Ramos (cell line): ENCODE data around the gene RACGAP1.
"Not testable (repeated sequence)": the region's sequence is repeated elsewhere in the genome, so short reads cannot be mapped to it uniquely, and the experiment has no call there.

Experiments used
- in situ Hi-C: fragments of 300-500 bp; cut with MboI; formaldehyde crosslinking; loops from one replicate; pipeline ENCODE4 v1.14.3; 2022; ENCODE audit warnings: low sequenced_read_pairs; ENCODE audit not compliant: unreplicated experiment

Gene RACGAP1

DNA sequence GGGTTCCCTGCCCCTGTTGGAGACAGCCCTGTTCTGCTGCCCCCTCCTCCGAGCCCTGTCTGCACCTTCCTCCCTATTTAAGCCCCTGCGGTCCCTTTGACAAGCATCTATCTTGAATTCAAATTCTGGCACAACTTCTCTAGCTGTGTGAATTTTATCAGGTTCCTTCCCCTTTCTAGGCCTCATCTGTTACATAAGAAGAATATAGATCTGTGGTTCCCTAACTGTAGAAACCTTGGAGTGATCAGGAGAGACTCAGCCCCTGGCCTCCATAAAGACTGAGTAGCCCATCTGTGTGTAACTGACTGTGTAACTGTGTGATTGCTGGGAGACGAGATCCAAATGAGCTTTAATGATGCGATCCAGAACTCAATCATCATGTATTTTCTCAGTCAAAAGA is 13.0 kb upstream of the RACGAP1 start:
- in situ Hi-C loops = no loop called here

DNA sequence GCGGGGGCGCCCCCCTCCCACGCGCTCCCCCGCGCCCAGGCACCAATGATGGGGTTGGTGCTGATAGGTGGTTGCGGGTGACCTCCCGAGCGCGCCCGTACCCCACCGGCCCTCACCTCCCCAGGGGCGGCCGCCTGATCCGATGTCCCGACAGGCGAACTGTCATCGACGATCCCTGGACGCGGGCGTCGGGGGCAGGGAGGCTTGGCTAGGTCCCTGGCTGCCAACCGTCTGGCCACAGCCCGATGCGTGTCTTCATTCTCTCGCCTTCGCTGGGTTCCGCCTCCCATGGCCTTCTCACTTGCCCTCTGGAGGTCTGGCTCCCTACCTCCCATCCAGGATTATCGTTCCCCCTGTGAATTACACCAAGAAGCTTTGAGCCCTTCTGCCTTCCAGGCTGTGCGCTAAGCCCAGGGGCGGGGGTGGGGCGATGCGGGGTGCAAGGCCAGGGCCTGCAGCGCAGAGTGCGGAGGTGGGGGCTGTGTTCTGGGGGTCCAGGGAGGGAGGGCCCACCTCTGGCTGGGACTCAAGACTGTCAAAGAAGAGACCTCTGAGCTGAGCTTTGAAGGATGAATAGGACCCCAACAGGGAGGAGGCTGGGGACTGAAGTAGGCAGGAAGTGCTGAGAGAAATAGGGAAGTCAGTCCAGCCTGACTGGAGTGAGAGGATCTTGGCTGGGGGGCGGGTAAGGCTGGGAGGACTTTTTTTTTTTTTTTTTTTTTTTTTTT is 7.7 kb upstream of the RACGAP1 start:
- in situ Hi-C loops = no loop called here

DNA sequence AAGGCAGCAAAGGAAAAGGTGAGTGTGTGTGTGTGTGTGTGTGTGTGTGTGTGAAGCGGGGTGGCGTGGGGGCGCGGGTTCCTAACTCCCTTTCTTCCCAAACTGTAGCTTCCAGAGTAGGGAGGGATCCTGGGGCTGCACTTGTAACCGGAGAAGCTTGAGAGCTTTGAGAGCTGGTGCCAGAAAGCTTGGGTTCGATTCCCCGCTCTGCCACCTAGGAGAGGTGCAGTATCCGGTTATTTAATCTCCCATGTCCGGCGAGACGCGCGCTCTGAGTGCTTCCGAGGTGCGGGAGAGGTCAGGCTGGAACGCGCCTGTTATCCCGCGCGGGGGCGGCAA is 7.2 kb upstream of the RACGAP1 start:
- in situ Hi-C loops = no loop called here

DNA sequence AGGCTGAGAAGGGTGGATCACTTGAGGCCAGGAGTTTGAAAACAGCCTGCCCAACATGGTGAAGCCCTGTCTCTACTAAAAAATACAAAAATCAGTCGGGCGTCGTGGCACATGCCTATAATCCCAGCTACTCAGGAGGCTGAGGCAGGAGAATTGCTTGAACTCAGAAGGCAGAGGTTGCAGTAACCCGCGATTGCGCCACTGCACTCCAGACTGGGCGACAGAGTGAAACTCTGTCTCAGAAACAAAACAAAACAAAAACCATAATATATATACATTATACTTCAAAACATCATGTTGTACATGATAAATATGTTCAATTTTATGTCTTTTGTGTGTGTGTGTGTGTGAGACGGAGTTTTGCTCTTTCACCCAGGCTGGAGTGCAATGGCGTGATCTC is 5.2 kb upstream of the RACGAP1 start:
- in situ Hi-C loops = not testable (repeated sequence)

DNA sequence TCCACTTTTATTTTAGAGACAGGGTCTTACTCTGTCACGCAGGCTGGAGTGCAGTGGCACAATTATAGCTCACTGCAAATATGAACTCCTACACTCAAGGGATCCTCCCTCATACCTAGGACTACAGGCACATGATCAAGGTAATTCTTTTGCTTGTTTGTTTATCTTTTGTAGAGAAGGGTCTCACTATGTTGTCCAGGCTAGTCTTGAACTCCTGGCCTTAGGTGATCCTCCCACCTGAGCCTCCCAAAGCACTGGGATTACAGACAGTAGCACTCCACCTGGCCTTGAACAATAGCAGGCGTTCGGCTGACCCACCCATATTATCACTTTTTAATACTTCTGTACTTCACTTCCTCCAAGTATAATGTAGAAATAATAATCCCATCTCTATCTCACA is 1.4 kb upstream of the RACGAP1 start:
- in situ Hi-C loops = no loop called here

DNA sequence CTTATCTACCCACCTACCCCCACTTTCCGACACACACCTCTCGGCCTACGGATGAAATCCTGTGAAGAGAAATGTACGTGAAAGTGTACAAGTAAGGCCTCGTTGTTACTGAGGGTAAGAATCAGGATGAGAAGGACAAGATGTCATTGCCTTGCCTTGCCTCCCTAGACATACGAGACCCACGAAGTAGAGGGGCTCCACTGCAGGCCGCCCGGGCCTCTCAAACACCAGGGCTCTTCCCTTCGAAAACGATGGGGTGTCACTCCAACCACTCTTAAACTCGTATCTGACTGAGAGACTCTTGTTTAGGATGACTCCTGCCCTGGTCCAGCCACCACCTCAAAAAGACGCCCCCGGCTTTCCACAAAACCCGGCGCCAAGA is 498 bp downstream of the RACGAP1 start:
- in situ Hi-C loops = no loop called here

DNA sequence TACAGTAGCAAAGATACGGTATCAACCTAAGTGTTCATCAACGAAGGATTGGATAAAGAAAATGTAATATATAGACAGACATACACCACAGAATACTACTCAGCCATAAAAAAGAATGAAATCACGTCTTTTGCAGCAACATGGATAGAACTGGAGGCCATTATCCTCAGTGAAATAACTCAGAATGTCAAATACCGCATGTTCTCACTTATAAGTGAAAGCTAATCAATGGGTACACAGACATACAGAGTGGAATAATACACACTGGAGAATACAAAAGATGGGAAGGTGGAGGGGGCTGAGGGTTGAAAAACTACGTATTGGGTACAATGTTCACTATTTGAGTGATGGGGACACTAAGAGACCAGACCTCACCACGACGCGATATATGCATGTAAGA is 1.1 kb downstream of the RACGAP1 start:
- in situ Hi-C loops = no loop called here

DNA sequence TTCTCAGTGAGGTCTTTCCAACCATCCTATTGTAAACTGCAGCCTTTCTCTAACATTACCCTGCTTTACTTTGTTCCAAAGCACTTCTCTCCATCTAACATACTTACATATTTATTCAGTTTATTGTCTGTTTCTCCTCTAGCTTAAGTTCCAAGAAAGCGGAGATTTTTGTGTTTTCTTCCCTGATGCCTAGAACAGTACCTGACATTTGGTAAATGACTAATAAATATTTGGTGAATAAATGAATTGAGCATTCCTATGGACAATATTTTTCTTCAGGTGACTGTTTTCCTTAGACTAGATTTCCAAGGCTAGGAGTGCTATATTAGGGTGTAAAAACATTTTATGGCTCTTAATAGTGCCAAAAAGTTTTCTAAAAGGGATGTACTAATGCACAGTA is 2.4 kb downstream of the RACGAP1 start:
- in situ Hi-C loops = no loop called here

DNA sequence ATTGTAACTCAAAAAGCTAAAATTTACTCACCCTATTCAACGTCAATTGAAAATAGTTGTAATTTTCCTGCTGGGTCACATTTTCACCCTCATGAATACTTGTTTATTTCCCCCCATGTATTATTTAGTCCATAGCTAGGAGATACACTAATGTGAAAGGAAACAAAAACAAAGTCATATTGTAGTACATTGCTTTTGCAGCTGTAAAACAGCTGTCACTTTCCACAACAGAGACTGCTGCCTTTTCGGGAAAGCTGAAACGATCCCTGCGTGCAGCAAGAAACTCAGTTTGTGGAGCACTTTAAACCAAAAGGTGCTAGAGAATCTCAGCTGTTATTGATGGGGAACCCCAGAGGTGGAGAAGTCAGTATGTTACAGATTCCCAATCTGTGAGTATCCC is 4.3 kb downstream of the RACGAP1 start:
- in situ Hi-C loops = no loop called here

DNA sequence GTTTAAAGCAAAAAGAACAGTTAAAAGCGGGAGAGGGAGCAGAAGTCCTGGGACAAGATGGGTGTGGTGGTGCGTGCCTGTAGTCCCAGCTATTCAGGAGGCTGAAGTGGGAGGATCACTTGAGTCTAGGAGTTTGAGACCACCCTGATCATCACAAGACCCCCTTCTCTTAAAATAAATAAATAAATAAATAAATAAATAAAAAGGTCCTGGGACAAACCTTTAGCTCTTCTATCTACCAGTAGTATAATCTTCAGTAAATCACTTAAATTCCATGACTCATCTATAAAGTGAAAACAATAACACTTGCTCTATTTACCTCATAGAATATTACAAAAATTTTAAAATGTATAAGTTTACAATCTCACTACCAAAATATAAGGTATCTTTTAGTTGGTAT is 5.8 kb downstream of the RACGAP1 start:
- in situ Hi-C loops = no loop called here

DNA sequence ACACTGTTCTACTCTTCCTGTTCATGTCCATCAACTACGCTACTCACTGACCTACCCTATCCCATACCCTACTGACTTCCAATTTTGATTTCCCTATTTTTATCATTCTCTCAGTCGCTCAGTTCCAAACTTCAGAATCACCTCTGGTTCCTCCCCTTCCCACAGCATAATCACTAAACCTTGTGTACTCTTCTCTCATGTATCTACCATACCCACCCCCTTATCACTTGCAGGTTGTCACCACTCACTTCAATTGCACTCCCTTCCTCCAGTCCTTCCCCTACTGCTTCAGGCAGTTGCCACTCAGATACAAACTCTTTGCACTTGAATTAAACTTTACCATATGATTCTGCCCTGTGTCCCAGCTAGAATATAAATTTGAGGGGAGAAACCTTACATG is 6.3 kb downstream of the RACGAP1 start:
- in situ Hi-C loops = no loop called here

DNA sequence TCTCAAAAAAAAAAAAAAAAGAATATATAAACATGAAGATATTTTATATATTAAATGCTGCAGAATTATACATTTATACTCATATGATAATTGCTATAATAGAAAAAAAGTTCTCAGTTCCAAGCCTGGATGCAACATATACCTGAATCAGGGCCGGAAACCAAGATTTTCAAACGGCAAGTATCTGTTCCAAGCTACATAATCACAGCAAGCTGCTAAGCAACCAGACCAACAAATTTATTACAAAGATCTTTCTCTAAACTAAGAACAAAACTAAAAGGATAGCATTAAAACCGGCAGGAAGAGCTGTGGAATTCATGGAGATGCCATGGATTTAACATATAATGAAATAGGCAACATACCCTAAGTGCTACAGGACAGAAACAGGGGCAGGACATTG is 7.1 kb downstream of the RACGAP1 start:
- in situ Hi-C loops = no loop called here

DNA sequence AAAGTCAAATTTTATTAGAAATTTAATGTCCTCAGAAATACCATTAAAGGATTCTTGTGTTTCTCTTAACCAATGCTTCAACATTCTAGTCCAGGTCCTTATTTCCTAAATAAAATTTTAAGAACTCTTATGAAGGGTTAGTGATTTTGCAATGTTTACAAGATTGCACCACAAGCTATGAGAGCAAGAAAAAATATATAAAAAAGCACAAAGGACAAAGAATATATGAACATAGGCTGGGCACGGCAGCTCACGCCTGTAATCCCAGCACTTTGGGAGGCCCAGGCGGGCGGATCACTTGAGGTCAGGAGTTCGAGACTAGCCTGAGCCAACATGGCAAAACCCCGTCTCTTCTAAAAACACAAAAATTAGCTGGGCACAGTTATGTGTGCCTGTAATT is 7.7 kb downstream of the RACGAP1 start:
- in situ Hi-C loops = no loop called here

DNA sequence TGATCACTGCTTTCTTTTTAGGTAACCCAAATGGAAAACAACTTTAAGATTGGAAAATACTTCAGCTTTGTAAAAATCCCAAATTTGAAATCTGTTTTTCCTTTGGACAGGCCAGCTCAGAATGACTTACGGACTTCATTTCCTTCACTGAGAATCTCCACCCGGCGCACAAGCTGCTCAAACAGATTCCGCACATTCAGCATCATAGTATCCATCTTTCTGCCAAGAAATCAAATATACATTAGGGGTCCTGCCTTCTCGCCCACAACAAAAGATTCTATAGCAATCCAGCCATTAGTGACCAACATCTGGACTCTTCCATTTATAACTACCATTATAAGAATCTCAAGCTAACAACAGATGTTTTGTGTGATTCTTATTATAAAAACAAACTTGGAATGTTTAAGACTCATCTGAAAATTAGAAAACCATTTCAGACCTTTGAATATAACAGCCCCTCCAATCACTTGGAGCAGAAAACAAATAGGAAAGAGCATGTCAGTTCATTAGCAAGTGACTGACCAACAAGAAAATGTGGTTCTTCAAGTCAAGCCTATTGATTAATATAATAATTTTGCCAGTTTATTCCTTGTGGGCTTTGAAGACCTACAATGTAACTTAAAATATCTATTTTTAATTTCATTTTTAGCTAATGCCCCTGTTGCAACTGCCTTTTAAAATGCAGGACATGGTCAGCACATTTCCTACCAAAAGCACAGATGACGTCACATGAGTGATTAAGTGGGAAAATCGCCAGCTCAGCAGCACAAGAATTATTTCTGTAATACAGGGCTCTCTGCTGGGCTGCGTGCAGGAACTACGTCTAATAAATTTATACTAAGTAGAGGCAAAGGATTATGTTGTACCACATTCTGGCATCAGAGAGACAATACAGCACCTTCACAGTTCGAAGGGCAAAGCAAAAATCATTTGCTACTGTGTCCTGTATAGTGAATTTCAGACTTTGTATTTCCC is 8.5 kb downstream of the RACGAP1 start:
- in situ Hi-C loops = no loop called here

DNA sequence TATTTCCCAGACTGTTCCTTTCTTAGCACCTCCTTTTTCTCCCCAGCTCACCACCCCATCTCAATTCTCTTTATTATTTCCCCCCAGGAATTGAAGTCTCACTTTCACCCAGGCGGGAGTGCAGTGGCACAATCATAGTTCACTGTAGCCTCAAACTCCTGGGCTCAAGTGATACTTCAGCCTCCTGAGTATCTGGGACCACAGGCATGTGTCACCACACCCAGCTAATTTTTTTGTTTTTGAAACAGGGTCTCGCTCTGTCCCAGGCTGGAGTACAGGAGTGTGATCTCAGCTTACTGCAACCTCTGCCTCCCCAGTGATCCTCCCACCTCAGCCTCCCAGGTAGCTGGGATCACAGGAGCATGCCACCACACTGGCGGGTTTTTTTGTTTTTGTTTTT is 11.0 kb downstream of the RACGAP1 start:
- in situ Hi-C loops = no loop called here

DNA sequence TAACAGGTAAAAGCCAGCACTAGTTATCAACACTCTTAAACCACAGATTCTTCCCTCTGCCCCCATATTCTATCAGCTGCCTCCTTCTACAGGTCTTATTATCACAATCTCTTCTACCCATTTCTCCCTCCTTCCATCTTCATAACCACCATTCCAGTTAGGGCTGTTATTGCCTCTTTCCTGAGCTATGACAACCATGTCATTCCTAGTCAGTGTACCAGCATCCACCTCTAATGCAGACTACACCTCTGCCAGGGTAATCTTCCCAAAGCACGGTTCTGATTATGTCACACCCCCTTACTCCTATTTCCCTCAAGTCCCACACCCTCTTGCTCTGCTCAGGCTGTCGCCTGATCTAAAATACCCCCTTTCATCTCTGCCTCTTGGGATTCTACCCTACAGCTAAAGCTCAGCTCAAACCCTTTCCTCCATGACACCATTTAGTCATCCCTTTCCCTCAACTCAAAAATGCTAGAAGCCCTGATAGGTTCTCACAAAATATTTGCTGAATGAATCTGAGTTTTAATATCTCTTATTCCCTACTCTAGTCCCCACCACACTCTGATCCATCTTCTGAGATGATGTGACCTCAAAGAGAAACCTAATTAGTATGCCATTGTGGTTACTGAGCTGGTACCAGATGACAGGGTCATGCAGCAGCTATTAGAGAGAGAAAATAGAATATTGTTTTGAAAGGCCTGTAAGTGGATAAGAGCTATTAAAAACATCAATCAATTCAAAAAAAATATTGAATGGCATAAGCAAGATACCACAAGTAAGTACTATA is 11.7 kb downstream of the RACGAP1 start:
- in situ Hi-C loops = no loop called here

DNA sequence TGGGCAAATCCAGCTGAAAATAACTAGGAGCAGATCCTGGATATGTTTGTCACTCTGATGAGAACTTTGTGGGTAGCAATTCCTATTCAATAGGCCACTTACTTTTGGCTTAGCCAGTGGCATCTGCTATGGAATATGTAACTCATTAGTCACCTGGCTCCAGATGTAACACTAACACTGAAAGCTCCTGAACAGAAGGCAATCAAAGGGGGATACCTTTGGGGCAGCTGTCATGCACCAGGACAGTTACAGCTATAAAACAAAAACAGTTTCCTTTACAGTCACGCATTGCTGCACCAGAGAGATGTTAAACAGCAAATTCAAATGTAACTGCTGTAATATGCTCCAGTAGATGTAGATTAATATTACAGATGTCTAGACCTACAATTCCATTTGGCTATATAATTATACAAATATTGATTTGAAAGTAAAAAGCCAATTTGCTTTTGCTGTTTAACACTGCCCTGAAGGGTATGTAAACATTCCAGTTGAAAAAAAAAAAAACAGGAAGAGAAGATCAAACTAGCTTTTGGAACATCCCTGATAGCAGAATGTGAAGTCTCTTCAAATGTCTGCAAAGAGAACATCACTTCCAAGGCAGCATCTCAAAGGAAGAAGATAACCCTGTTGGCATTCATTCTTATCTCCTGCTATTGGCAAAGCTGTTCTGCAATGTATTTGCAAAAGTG is 18.4 kb downstream of the RACGAP1 start:
- in situ Hi-C loops = no loop called here

DNA sequence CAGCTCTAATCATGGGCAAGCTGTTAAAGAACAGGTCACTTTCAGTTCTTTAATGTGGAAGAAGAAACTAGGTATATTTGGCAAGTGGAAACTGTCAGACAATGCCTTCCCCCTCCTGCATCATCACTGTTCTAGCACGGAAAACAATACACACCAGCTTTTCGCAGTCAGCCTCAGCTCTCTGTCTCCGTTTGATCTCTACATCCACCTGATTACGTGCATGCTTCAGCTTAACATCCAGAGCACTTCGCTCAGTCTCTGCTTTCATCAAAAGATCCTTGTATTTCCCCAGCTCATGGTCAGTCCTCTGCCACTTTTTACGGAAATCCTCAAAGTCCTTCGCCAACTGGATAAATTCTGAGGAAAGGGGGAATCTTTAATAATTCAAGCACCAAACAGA is 19.0 kb downstream of the RACGAP1 start:
- in situ Hi-C loops = no loop called here

DNA sequence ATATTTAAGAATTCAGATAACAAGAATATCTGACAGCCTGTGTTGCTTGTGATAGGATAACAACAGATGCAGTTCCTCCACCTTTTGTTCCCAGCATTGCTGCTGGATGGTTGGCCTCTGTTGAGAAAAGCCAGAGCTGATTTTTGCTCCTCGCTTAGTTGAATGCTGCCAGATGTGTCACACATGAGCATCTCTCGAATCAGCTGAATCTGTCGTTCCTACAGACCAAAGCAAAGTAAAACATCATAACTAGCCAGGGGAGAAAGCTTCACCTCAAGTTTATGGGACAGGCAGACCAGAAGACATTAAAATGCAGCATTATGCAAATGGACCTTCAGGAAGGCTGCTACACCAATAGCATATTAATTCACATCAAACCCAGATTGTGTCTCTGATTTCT is 20.1 kb downstream of the RACGAP1 start:
- in situ Hi-C loops = no loop called here

DNA sequence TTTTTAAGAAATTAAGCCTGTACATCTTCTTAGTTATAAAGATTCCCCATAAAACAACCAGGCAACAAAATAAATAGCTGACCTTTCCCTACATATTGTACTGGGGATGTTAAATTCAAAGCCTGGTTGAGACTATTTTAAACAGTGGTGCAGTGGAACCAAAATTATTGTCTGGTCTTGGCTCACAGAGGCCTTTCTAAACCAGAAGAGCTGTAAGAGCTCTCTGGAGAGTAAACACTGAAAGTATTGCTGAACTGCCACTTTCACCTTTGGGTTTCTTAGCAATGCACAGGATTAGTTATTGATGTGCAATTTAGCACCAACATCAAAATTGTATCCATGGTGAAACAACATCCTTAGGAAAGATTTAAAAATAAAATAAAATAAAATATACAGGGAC is 20.6 kb downstream of the RACGAP1 start:
- in situ Hi-C loops = no loop called here
